Small intestine (tissue), 7 donors: ENCODE measurements around the gene DEDD2. TPM values are rescaled to one million over a fixed set of nuclear protein-coding genes. Genes with fewer than 3 reads are reported as not detected.

Experiments
- DNase-seq, 2 donors: peaks; one replicate each; pipeline versions ENCODE4 v3.0.0 to v3.0.0-alpha.2; 2013
- FAIRE-seq: peaks from 2 replicates; lab custom pipeline; 2012; peaks lifted over from hg19 to GRCh38; lab: Jason Lieb, UNC
- H3K27ac ChIP-seq, 3 donors: one replicate each; pipeline ENCODE4 v1.5.1; 2013; ENCODE audit warnings: low read length in 2 of 3, mild to moderate bottlenecking in 2 of 3, control low read depth in 1 of 3, inconsistent platforms in 1 of 3, low read depth in 1 of 3, moderate library complexity in 1 of 3
- H3K27me3 ChIP-seq, 3 donors: one replicate each; pipeline ENCODE4 v1.6.1; 2013; ENCODE audit warnings: low read length in 3 of 3, inconsistent platforms in 1 of 3; ENCODE audit not compliant: control insufficient read depth in 3 of 3, insufficient read depth in 3 of 3
- H3K36me3 ChIP-seq, 3 donors: one replicate each; pipeline ENCODE4 v1.6.1; 2013; ENCODE audit warnings: low read length in 3 of 3, inconsistent platforms in 1 of 3, low read depth in 1 of 3, mild to moderate bottlenecking in 1 of 3, moderate library complexity in 1 of 3; ENCODE audit not compliant: control insufficient read depth in 3 of 3, insufficient read depth in 2 of 3
- H3K4me1 ChIP-seq, 3 donors: one replicate each; pipeline ENCODE4 v1.6.1; 2013; ENCODE audit warnings: low read length in 2 of 3, inconsistent platforms in 1 of 3, low read depth in 1 of 3, mild to moderate bottlenecking in 1 of 3, moderate library complexity in 1 of 3; ENCODE audit not compliant: control insufficient read depth in 3 of 3, insufficient read depth in 2 of 3
- H3K4me3 ChIP-seq, 3 donors: one replicate each; pipeline ENCODE4 v1.5.1; 2013; ENCODE audit warnings: low read length in 3 of 3, control low read depth in 1 of 3, inconsistent platforms in 1 of 3, low read depth in 1 of 3, mild to moderate bottlenecking in 1 of 3, moderate library complexity in 1 of 3
- H3K9me3 ChIP-seq, 2 donors: one replicate each; pipeline ENCODE4 v1.6.1; 2013; ENCODE audit warnings: low read depth in 1 of 2, low read length in 1 of 2; ENCODE audit not compliant: control insufficient read depth in 2 of 2, insufficient read depth in 1 of 2
- WGBS, 3 donors: extraction: QIAGEN DNeasy Blood & Tissue Kit; methylation state at CpG; one replicate each; pipeline ENCODE4 v1.1.7; 2013; 5-methylcytosine and 5-hydroxymethylcytosine counted together
- polyA plus RNA-seq, 4 donors: library from polyadenylated mRNA; stranded (reverse) in 3 of 4; unstranded in 1 of 4; fragments of 200-250 nt in 3 of 4; fragments of 120-200 nt in 1 of 4; gene quantifications; one replicate each; pipeline versions ENCODE4 v1.2.1 to v1.2.3, GENCODE V29; 2013
- donor health status: healthy with polysubstance abuse.
- donor health status: control.
- donor health status: control.
- donor health status: Bipolar disorder and iron deficiency.
- donor health status: healthy.

Gene DEDD2
- polyA plus RNA-seq, 4 donors, result 22.8 to 41.3 (median 37.8) TPM

GRCh38 chr19:42245231-42245630 is 27.8 kb upstream of the DEDD2 start:
- Histone ChIP-seq H3K4me3 (peak overlapping the region in 1 of 3 donors; percentile 86), H3K36me3 (peaks cover 3 to 40% (median 5%) of the 10 kb centered on the region in 3 donors), H3K27ac (peak overlapping the region in 2 of 3 donors; percentile 92 to 95), H3K9me3 (no peaks in the 10 kb centered on the region), H3K27me3 (no peaks in the 10 kb centered on the region), H3K4me1 (peaks cover 0 to 26% (median 4%) of the 10 kb centered on the region in 3 donors)
- FAIRE-seq, result no peak
- DNase-seq, result no peak
- WGBS, 3 donors, result 64 to 73% (median 71%) methylated on average over 10 of the region's 10 CpGs

- peak; percentile 94 to 97 for DNase-seq
- Histone ChIP-seq H3K27ac (peak overlapping the region; percentile 78 to 95 (median 92)), H3K9me3 (no peaks in the 10 kb centered on the region), H3K27me3 (no peaks in the 10 kb centered on the region), H3K4me1 (peaks cover 0 to 25% (median 4%) of the 10 kb centered on the region in 3 donors), H3K36me3 (peaks cover 2 to 40% (median 5%) of the 10 kb centered on the region in 3 donors), H3K4me3 (peak overlapping the region; percentile 48 to 86 (median 61))
- WGBS, 3 donors, result 0 to 2% (median 1%) methylated on average over 45 of the region's 45 CpGs
- FAIRE-seq, result no peak
Observed at GRCh38 chr19:42244347-42245220, 27.1 kb upstream of the DEDD2 start.

GRCh38 chr19:42242512-42243409 is 25.3 kb upstream of the DEDD2 start, which contains the start of gene GSK3A:
Gene GSK3A, minus strand, starts transcription at chr19:42242602. Its CDS starts 137 bp downstream, at chr19:42242465.
- Histone ChIP-seq H3K27ac (peak within 1 kb of the TSS; percentile 92 to 95 (median 92)), H3K9me3 (no peaks in the 10 kb centered on the region), H3K27me3 (no peaks in the 10 kb centered on the region), H3K4me3 (peak within 1 kb of the TSS; percentile 67 to 97 (median 86)), H3K4me1 (peaks cover 0 to 25% (median 4%) of the 10 kb centered on the region in 3 donors), H3K36me3 (peaks cover 0 to 39% (median 0%) of the 10 kb centered on the region in 3 donors)
- WGBS, 3 donors, result 0 to 1% (median 0%) methylated on average over 56 to 76 of the region's 76 CpGs
- DNase-seq (peak; percentile 100), FAIRE-seq (no peak)

GRCh38 chr19:42242069-42242511 is 24.6 kb upstream of the DEDD2 start:
- Histone ChIP-seq H3K4me1 (peaks cover 0 to 25% (median 4%) of the 10 kb centered on the region in 3 donors), H3K36me3 (peaks cover 0 to 37% (median 0%) of the 10 kb centered on the region in 3 donors), H3K9me3 (no peaks in the 10 kb centered on the region), H3K4me3 (peak overlapping the region; percentile 67 to 97 (median 82)), H3K27ac (peak overlapping the region; percentile 75 to 92 (median 92)), H3K27me3 (no peaks in the 10 kb centered on the region)
- FAIRE-seq (no peak), DNase-seq (no peak)
- WGBS, 3 donors, result 0 to 1% (median 1%) methylated on average over 28 to 49 of the region's 49 CpGs

GRCh38 chr19:42241279-42241678 is 23.8 kb upstream of the DEDD2 start:
- no peak for FAIRE-seq
- peak overlapping the region in 2 of 3 donors; percentile 82 to 97 for H3K4me3 ChIP-seq
- H3K4me1 ChIP-seq, result peaks cover 0 to 25% (median 4%) of the 10 kb centered on the region in 3 donors
- peaks cover 2 to 37% (median 4%) of the 10 kb centered on the region in 3 donors for H3K36me3 ChIP-seq
- DNase-seq, result peak in 1 of 2 donors; percentile 31
- no peaks in the 10 kb centered on the region for H3K27me3 ChIP-seq
- 98 to 100% (median 99%) methylated on average over 3 of the region's 3 CpGs for WGBS, 3 donors
- no peaks in the 10 kb centered on the region for H3K9me3 ChIP-seq
- peak overlapping the region in 1 of 3 donors; percentile 75 for H3K27ac ChIP-seq

GRCh38 chr19:42239544-42240220 is 22.2 kb upstream of the DEDD2 start:
- Histone ChIP-seq H3K4me1 (peaks cover 3 to 21% (median 4%) of the 10 kb centered on the region in 3 donors), H3K9me3 (no peaks in the 10 kb centered on the region), H3K36me3 (peaks cover 8 to 52% (median 11%) of the 10 kb centered on the region in 3 donors), H3K27me3 (no peaks in the 10 kb centered on the region), H3K4me3 (no peak overlapping the region), H3K27ac (peak overlapping the region in 1 of 3 donors; percentile 6)
- no peak for FAIRE-seq
- DNase-seq, result no peak
- WGBS, 3 donors, result 91 to 92% (median 92%) methylated on average over 10 of the region's 10 CpGs

GRCh38 chr19:42235181-42235580 is 17.7 kb upstream of the DEDD2 start:
- FAIRE-seq (no peak), DNase-seq (no peak)
- Histone ChIP-seq H3K27ac (peak overlapping the region in 1 of 3 donors; percentile 54), H3K9me3 (no peaks in the 10 kb centered on the region), H3K36me3 (peaks cover 21 to 94% (median 30%) of the 10 kb centered on the region in 3 donors), H3K27me3 (no peaks in the 10 kb centered on the region), H3K4me3 (no peak overlapping the region), H3K4me1 (peaks cover 0 to 36% (median 5%) of the 10 kb centered on the region in 3 donors)
- 84 to 95% (median 93%) methylated on average over 5 of the region's 5 CpGs for WGBS, 3 donors
